ENCODE measurements around the gene FNDC3A. TPM values are rescaled to one million over a fixed set of nuclear protein-coding genes. Genes with fewer than 3 reads are reported as not detected.

The FNDC3A gene
- total RNA-seq, 1 experiment from 2014 or later = 13.2 TPM

GRCh38 chr13:49206641-49207040, 230.9 kb downstream of the FNDC3A start:
- Histone ChIP-seq H3K36me3 (peaks cover 36% of the 10 kb centered on the region), H3K9me3 (no peaks in the 10 kb centered on the region), H3K27me3 (no peaks in the 10 kb centered on the region), H3K4me3 (no peak overlapping the region)
- no peak for DNase-seq

- H3K36me3 ChIP-seq = peaks cover 31% of the 10 kb centered on the region
- H3K27me3 ChIP-seq = no peaks in the 10 kb centered on the region
- H3K9me3 ChIP-seq = no peaks in the 10 kb centered on the region
- no peak overlapping the region for H3K4me3 ChIP-seq
- DNase-seq = no peak
Observed at GRCh38 chr13:49208619-49209018, 232.9 kb downstream of the FNDC3A start.

- H3K9me3 ChIP-seq = no peaks in the 10 kb centered on the region
- H3K4me3 ChIP-seq = no peak overlapping the region
- DNase-seq = no peak
- no peaks in the 10 kb centered on the region for H3K27me3 ChIP-seq
- peaks cover 24% of the 10 kb centered on the region for H3K36me3 ChIP-seq
Observed at GRCh38 chr13:49210114-49210513, 234.4 kb downstream of the FNDC3A start.

GRCh38 chr13:49210669-49211068, 235.0 kb downstream of the FNDC3A start:
- Histone ChIP-seq H3K4me3 (no peak overlapping the region), H3K9me3 (no peaks in the 10 kb centered on the region), H3K36me3 (peaks cover 24% of the 10 kb centered on the region), H3K27me3 (no peaks in the 10 kb centered on the region)
- no peak for DNase-seq

GRCh38 chr13:49213539-49213938, 237.8 kb downstream of the FNDC3A start:
- peaks cover 17% of the 10 kb centered on the region for H3K36me3 ChIP-seq
- no peaks in the 10 kb centered on the region for H3K27me3 ChIP-seq
- no peaks in the 10 kb centered on the region for H3K9me3 ChIP-seq
- no peak overlapping the region for H3K4me3 ChIP-seq
- DNase-seq = no peak

- no peaks in the 10 kb centered on the region for H3K27me3 ChIP-seq
- no peak for DNase-seq
- no peaks in the 10 kb centered on the region for H3K9me3 ChIP-seq
- peaks cover 10% of the 10 kb centered on the region for H3K36me3 ChIP-seq
- no peak overlapping the region for H3K4me3 ChIP-seq
Observed at GRCh38 chr13:49213997-49214916, 238.5 kb downstream of the FNDC3A start.

GRCh38 chr13:49214917-49215376, 239.2 kb downstream of the FNDC3A start:
- peaks cover 5% of the 10 kb centered on the region for H3K36me3 ChIP-seq
- no peak overlapping the region for H3K4me3 ChIP-seq
- no peaks in the 10 kb centered on the region for H3K9me3 ChIP-seq
- H3K27me3 ChIP-seq = 0 out of 2 replicates have a peak, but pooled peaks cover 2% of the 10 kb centered on the region
- no peak for DNase-seq

GRCh38 chr13:49216334-49216733, 240.6 kb downstream of the FNDC3A start:
- no peak for DNase-seq
- peaks cover 2% of the 10 kb centered on the region; the same call in 1 of the 2 replicates for H3K36me3 ChIP-seq
- H3K9me3 ChIP-seq = no peaks in the 10 kb centered on the region
- peaks cover 12% of the 10 kb centered on the region for H3K27me3 ChIP-seq
- H3K4me3 ChIP-seq = no peak overlapping the region

GRCh38 chr13:49217962-49218492, 242.3 kb downstream of the FNDC3A start:
- 0 out of 2 replicates have a peak, but pooled peaks cover 2% of the 10 kb centered on the region for H3K9me3 ChIP-seq
- H3K27me3 ChIP-seq = peaks cover 21% of the 10 kb centered on the region
- no peak for DNase-seq
- H3K36me3 ChIP-seq = no peaks in the 10 kb centered on the region
- no peak overlapping the region for H3K4me3 ChIP-seq

GRCh38 chr13:49218493-49219051, 242.9 kb downstream of the FNDC3A start:
- Histone ChIP-seq H3K27me3 (peaks cover 22% of the 10 kb centered on the region), H3K4me3 (no peak overlapping the region), H3K36me3 (no peaks in the 10 kb centered on the region), H3K9me3 (0 out of 2 replicates have a peak, but pooled peaks cover 2% of the 10 kb centered on the region)
- DNase-seq = no peak

GRCh38 chr13:49219647-49220035, 243.9 kb downstream of the FNDC3A start:
- Histone ChIP-seq H3K9me3 (0 out of 2 replicates have a peak, but pooled peaks cover 2% of the 10 kb centered on the region), H3K27me3 (peaks cover 22% of the 10 kb centered on the region), H3K36me3 (no peaks in the 10 kb centered on the region), H3K4me3 (no peak overlapping the region)
- DNase-seq = no peak

GRCh38 chr13:49220036-49220855, 244.5 kb downstream of the FNDC3A start, which contains the start of gene MLNR:
Gene MLNR, plus strand, starts transcription at chr13:49220338. Its CDS starts 0 bp downstream, at chr13:49220338.
- peak; percentile 42 for DNase-seq
- peak within 1 kb of the TSS; percentile 21 for H3K4me3 ChIP-seq

GRCh38 chr13:49220856-49221589, 245.3 kb downstream of the FNDC3A start:
- DNase-seq = peak; percentile 9
- Histone ChIP-seq H3K4me3 (peak overlapping the region; percentile 21), H3K27me3 (peaks cover 22% of the 10 kb centered on the region)

More at GRCh38 chr13:49220036-49220855, 244.5 kb downstream of the FNDC3A start, which contains the start of gene MLNR:
- Histone ChIP-seq H3K36me3 (no peaks in the 10 kb centered on the region), H3K27me3 (peaks cover 22% of the 10 kb centered on the region), H3K9me3 (0 out of 2 replicates have a peak, but pooled peaks cover 2% of the 10 kb centered on the region)

GRCh38 chr13:49221590-49221965, 245.9 kb downstream of the FNDC3A start:
- Histone ChIP-seq H3K4me3 (no peak overlapping the region), H3K36me3 (no peaks in the 10 kb centered on the region), H3K27me3 (peaks cover 22% of the 10 kb centered on the region), H3K9me3 (0 out of 2 replicates have a peak, but pooled peaks cover 2% of the 10 kb centered on the region)
- DNase-seq = no peak

More at GRCh38 chr13:49220856-49221589, 245.3 kb downstream of the FNDC3A start:
- Histone ChIP-seq H3K9me3 (0 out of 2 replicates have a peak, but pooled peaks cover 2% of the 10 kb centered on the region), H3K36me3 (no peaks in the 10 kb centered on the region)

GRCh38 chr13:49225223-49226042, 249.7 kb downstream of the FNDC3A start:
- Histone ChIP-seq H3K27me3 (peaks cover 18% of the 10 kb centered on the region), H3K4me3 (no peak overlapping the region), H3K9me3 (0 out of 2 replicates have a peak, but pooled peaks cover 2% of the 10 kb centered on the region), H3K36me3 (no peaks in the 10 kb centered on the region)
- no peak for DNase-seq
